Right atrium auricular region (tissue), 2 donors: ENCODE data around the gene MLLT11. TPM values are rescaled to one million over a fixed set of nuclear protein-coding genes. Genes with fewer than 3 reads are reported as not detected.

Experiments
- DNase-seq: peaks from one replicate; pipeline ENCODE4 v3.0.0-alpha.2; 2019; ENCODE audit warnings: low spot score
- H3K27ac ChIP-seq, 2 donors: fragments of 200-600 bp; sonication (generic); 1 replicate in 1 of 2; 2 replicates in 1 of 2; pipeline ENCODE4 v1.5.1; 2016 to 2019
- H3K27me3 ChIP-seq, 2 donors: fragments of 200-600 bp; sonication (generic); one replicate each; pipeline versions ENCODE4 v1.5.1 to v1.6.0; 2017 to 2019
- H3K36me3 ChIP-seq: fragments of 200-600 bp; sonication (generic); one replicate; pipeline ENCODE4 v1.5.1; 2016
- H3K4me1 ChIP-seq, 2 donors: fragments of 200-600 bp; sonication (generic); one replicate each; pipeline versions ENCODE4 v1.5.1 to v1.6.0; 2017 to 2019
- H3K4me3 ChIP-seq, 2 donors: fragments of 200-600 bp; sonication (generic); 1 replicate in 1 of 2; 2 replicates in 1 of 2; pipeline ENCODE4 v1.5.1; 2017 to 2019; ENCODE audit warnings: mild to moderate bottlenecking in 1 of 2, moderate library complexity in 1 of 2
- H3K9me3 ChIP-seq, 2 donors: fragments of 200-600 bp; sonication (generic); one replicate each; pipeline ENCODE4 v1.5.1; 2019
- total RNA-seq, 2 donors: library from RNA; depleted of rRNA; stranded (reverse); fragments of >200 nt; gene quantifications; one replicate each; pipeline ENCODE4 v1.1.0, GENCODE V29; 2016
- TF ChIP-seq, protein P1 (sequence below), 2 donors: fragments of 200-600 bp; sonication (generic); IDR thresholded peaks; one replicate each; pipeline ENCODE4 v1.5.1; 2019; ENCODE audit warnings: antibody characterized with exemption in 2 of 2

Gene MLLT11
- total RNA-seq, 2 donors from 2014 or later: 3.5 to 10.9 TPM

GRCh38 chr1:151065089-151065645 lies 5.0 kb downstream of the MLLT11 start:
- Histone ChIP-seq H3K4me1 (peaks cover 0 to 19% of the 10 kb centered on the region in 2 donors), H3K4me3 (no peak overlapping the region), H3K27ac (no peak overlapping the region), H3K27me3 (no peaks in the 10 kb centered on the region), H3K9me3 (no peaks in the 10 kb centered on the region), H3K36me3 (no peaks in the 10 kb centered on the region)
- no peak for DNase-seq
- TF ChIP-seq, protein P1, sequence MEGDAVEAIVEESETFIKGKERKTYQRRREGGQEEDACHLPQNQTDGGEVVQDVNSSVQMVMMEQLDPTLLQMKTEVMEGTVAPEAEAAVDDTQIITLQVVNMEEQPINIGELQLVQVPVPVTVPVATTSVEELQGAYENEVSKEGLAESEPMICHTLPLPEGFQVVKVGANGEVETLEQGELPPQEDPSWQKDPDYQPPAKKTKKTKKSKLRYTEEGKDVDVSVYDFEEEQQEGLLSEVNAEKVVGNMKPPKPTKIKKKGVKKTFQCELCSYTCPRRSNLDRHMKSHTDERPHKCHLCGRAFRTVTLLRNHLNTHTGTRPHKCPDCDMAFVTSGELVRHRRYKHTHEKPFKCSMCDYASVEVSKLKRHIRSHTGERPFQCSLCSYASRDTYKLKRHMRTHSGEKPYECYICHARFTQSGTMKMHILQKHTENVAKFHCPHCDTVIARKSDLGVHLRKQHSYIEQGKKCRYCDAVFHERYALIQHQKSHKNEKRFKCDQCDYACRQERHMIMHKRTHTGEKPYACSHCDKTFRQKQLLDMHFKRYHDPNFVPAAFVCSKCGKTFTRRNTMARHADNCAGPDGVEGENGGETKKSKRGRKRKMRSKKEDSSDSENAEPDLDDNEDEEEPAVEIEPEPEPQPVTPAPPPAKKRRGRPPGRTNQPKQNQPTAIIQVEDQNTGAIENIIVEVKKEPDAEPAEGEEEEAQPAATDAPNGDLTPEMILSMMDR (IDR thresholded peaks at IDR 0.05): no peak

GRCh38 chr1:151067185-151067584 lies 7.0 kb downstream of the MLLT11 start:
- TF ChIP-seq, protein P1 (IDR thresholded peaks at IDR 0.05): no peak
- Histone ChIP-seq H3K4me3 (no peak overlapping the region), H3K36me3 (no peaks in the 10 kb centered on the region), H3K4me1 (peaks cover 0 to 17% of the 10 kb centered on the region in 2 donors), H3K9me3 (no peaks in the 10 kb centered on the region), H3K27me3 (no peaks in the 10 kb centered on the region), H3K27ac (no peak overlapping the region)
- DNase-seq: no peak

DNA sequence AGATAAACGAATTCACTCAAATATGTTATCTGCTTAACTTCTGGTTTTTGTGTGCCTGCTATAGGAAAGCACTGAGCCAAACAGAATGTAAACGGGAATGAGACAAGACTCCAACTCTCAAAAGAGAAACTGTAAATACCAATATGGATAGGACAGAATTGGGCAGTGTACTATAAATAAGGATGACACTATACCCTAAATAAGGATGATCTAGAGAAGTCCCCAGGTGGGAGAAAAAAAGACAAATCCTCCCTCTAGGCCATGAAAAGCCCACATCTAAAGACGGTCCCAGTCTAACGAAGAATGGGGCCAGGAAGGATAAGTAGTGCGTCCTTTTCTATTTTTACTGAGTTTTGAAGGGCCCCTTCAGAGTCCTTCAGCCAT lies 8.9 kb downstream of the MLLT11 start:
- H3K4me1 ChIP-seq: peaks cover 0 to 18% of the 10 kb centered on the region in 2 donors
- no peaks in the 10 kb centered on the region for H3K36me3 ChIP-seq
- no peaks in the 10 kb centered on the region for H3K9me3 ChIP-seq
- H3K27ac ChIP-seq: peak overlapping the region; percentile 100
- H3K27me3 ChIP-seq: no peaks in the 10 kb centered on the region
- DNase-seq: no peak
- TF ChIP-seq, protein P1 (IDR thresholded peaks at IDR 0.05): no peak
- H3K4me3 ChIP-seq: no peak overlapping the region

DNA sequence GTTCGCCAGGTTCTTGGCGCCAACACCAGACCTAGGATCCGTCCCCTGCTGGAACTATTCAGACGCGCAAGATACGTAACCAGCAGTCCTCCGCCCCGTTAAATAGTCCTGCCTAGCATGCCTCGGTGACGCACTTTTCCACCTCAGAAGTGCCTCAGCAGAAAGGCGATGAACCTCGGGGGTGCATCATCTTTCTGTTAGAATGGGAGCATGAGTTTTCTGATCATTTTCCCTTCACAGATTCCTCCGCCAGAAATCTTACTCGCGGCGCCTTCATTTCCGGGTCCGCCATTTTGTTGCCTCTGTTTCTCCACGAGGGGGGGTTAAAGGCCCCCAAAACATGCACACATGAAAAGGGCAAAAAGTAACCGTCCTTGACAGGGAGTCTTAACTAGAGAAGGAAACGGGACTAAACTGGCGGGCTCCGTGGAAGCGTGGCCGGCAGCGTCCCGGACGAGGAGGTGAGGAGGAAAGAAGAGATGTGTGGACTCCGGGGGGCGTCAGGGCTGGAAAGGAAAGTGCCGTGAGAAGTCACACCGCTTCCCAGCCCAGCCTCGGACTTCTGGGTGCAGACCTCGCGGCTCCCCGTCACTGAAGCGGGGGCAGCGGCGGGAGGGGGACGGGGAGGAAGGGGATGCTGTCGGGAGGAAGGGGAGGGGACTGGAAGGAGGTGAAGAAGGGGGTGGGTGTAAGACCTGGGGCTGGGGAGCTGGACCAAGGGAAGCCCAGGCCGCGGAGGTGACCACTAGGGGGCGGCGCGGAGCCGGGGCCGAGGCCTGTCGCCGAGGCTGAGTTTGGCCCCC lies 10.5 kb downstream of the MLLT11 start, which contains the start of gene GABPB2:
Gene GABPB2, plus strand, starts transcription at position 288 of the 803 bp plus-strand sequence. CDS start 17,429 bp downstream, outside the sequence.
- peak within 1 kb of the TSS; percentile 79 to 86 for H3K4me3 ChIP-seq
- H3K27ac ChIP-seq: peak within 1 kb of the TSS; percentile 100
- DNase-seq: peak; percentile 97
- TF ChIP-seq, protein P1 (IDR thresholded peaks at IDR 0.05): peak; percentile 93
- peaks cover 0 to 18% of the 10 kb centered on the region in 2 donors for H3K4me1 ChIP-seq
- no peaks in the 10 kb centered on the region for H3K9me3 ChIP-seq
- H3K36me3 ChIP-seq: no peaks in the 10 kb centered on the region
- no peaks in the 10 kb centered on the region for H3K27me3 ChIP-seq

GRCh38 chr1:151072224-151072623 lies 12.0 kb downstream of the MLLT11 start:
- DNase-seq: no peak
- Histone ChIP-seq H3K27ac (peak overlapping the region; percentile 100), H3K27me3 (no peaks in the 10 kb centered on the region), H3K4me3 (no peak overlapping the region), H3K9me3 (no peaks in the 10 kb centered on the region), H3K4me1 (peaks cover 0 to 18% of the 10 kb centered on the region in 2 donors), H3K36me3 (no peaks in the 10 kb centered on the region)
- TF ChIP-seq, protein P1 (IDR thresholded peaks at IDR 0.05): no peak
